HepG2 (cell line): Measurements from ENCODE around the gene UBB. TPM values are rescaled to one million over a fixed set of nuclear protein-coding genes. Genes with fewer than 3 reads are reported as not detected.

Experiments
- BCL6 ChIP-seq: IDR thresholded peaks from 2 replicates; pipeline ENCODE4 v1.6.1; 2016; ENCODE audit warnings: missing genetic modification reagents, missing compliant biosample characterization
- KDM2A ChIP-seq: sonication (generic); formaldehyde crosslinking; IDR thresholded peaks from 2 replicates; pipeline ENCODE4 v1.4.0; 2020; ENCODE audit warnings: low read depth, missing genetic modification reagents, borderline replicate concordance
- KMT2A ChIP-seq: sonication (generic); formaldehyde crosslinking; IDR thresholded peaks from 2 replicates; pipeline ENCODE4 v1.4.0; 2020; ENCODE audit warnings: missing genetic modification reagents
- KMT2B ChIP-seq: IDR thresholded peaks from 2 replicates; pipeline ENCODE4 v1.6.1; 2016; ENCODE audit warnings: missing genetic modification reagents, missing compliant biosample characterization
- MAFF ChIP-seq: IDR thresholded peaks from 2 replicates; pipeline ENCODE4 v1.6.1; 2011; ENCODE audit warnings: low read depth, low read length, improper control_type of control experiment
- MED8 ChIP-seq: sonication (generic); formaldehyde crosslinking; IDR thresholded peaks from 2 replicates; pipeline ENCODE4 v1.8.1; 2023; ENCODE audit warnings: mild to moderate bottlenecking, missing genetic modification reagents; ENCODE audit not compliant: insufficient replicate concordance
- NCOA1 ChIP-seq: sonication (generic); formaldehyde crosslinking; IDR thresholded peaks from 2 replicates; pipeline ENCODE4 v1.9.0; 2021; ENCODE audit warnings: missing genetic modification reagents
- NONO ChIP-seq, 2 experiments: fragments of 450-650 bp in 1 of 2; sonication (generic) in 1 of 2; formaldehyde crosslinking in 1 of 2; IDR thresholded peaks in 1 of 2; conservative IDR thresholded peaks in 1 of 2; 2 replicates each; pipeline versions ENCODE4 v1.6.1 to v1.8.0; 2017 to 2022; ENCODE audit warnings: mild to moderate bottlenecking in 1 of 2, missing genetic modification reagents in 1 of 2, moderate library complexity in 1 of 2
- PRDM10 ChIP-seq: sonication (generic); formaldehyde crosslinking; IDR thresholded peaks from 2 replicates; pipeline ENCODE4 v1.4.0; 2020; ENCODE audit warnings: low read depth, missing genetic modification reagents
- STAG1 ChIP-seq: sonication (generic); formaldehyde crosslinking; IDR thresholded peaks from 2 replicates; pipeline ENCODE4 v1.4.0; 2020; ENCODE audit warnings: missing genetic modification reagents
- TFDP2 ChIP-seq: sonication (generic); formaldehyde crosslinking; IDR thresholded peaks from 2 replicates; pipeline ENCODE4 v1.4.0; 2020; ENCODE audit warnings: missing genetic modification reagents
- THAP11 ChIP-seq: IDR thresholded peaks from 2 replicates; pipeline ENCODE4 v1.6.1; 2016; ENCODE audit warnings: missing biosample characterization, missing genetic modification reagents
- ZIK1 ChIP-seq: sonication (generic); formaldehyde crosslinking; IDR thresholded peaks from 2 replicates; pipeline ENCODE4 v1.5.0; 2020; ENCODE audit warnings: mild to moderate bottlenecking, low read depth, missing genetic modification reagents, borderline replicate concordance
- ZNF501 ChIP-seq: sonication (generic); formaldehyde crosslinking; IDR thresholded peaks from 2 replicates; pipeline ENCODE4 v1.5.1; 2020; ENCODE audit warnings: mild to moderate bottlenecking, moderate library complexity, missing genetic modification reagents
- ZNF556 ChIP-seq: sonication (generic); formaldehyde crosslinking; IDR thresholded peaks from 2 replicates; pipeline ENCODE4 v1.4.0; 2020; ENCODE audit warnings: mild to moderate bottlenecking, missing genetic modification reagents, borderline replicate concordance
- ZNF644 ChIP-seq: IDR thresholded peaks from 2 replicates; pipeline ENCODE4 v1.6.1; 2016; ENCODE audit warnings: low read depth
- ZNF841 ChIP-seq: sonication (generic); formaldehyde crosslinking; IDR thresholded peaks from 2 replicates; pipeline ENCODE4 v1.8.1; 2023; ENCODE audit warnings: missing genetic modification reagents, borderline replicate concordance
- polyA plus RNA-seq, 8 experiments: library from polyadenylated mRNA; depleted of rRNA in 3 of 8; stranded (reverse) in 7 of 8; unstranded in 1 of 8; fragments of >200 nt; fragmentation: Illumina TruSeq in 4 of 8; extraction: Trizol in 4 of 8; gene quantifications; 2 replicates each; pipeline versions ENCODE4 v1.2.1 to v1.2.3, GENCODE V29; 2011 to 2016; ENCODE audit warnings: low read depth in 4 of 8, missing spikeins in 1 of 8, mixed read lengths in 1 of 8; ENCODE audit not compliant: insufficient read depth in 1 of 8
- total RNA-seq, 5 experiments: library from RNA; depleted of rRNA; stranded (reverse); fragments of >200 nt; fragmentation: Illumina TruSeq; extraction: Trizol; gene quantifications; 2 replicates each; pipeline ENCODE4 v1.2.3, GENCODE V29; 2016; ENCODE audit warnings: low read depth in 1 of 5
- TF ChIP-seq, protein P1 (sequence below): sonication (generic); formaldehyde crosslinking; IDR thresholded peaks from 2 replicates; pipeline ENCODE4 v1.4.0; 2020; ENCODE audit warnings: missing genetic modification reagents, borderline replicate concordance
- TF ChIP-seq, protein P2 (sequence below): sonication (generic); formaldehyde crosslinking; IDR thresholded peaks from 2 replicates; pipeline ENCODE4 v1.4.0; 2020; ENCODE audit warnings: low read depth, mild to moderate bottlenecking, missing genetic modification reagents

The UBB gene
- total and polyA plus RNA-seq, 2 of the 13 experiments (the other 11 are each of a cell fraction or from before 2014, with no cell fraction given): 1,130 to 2,066 TPM

DNA sequence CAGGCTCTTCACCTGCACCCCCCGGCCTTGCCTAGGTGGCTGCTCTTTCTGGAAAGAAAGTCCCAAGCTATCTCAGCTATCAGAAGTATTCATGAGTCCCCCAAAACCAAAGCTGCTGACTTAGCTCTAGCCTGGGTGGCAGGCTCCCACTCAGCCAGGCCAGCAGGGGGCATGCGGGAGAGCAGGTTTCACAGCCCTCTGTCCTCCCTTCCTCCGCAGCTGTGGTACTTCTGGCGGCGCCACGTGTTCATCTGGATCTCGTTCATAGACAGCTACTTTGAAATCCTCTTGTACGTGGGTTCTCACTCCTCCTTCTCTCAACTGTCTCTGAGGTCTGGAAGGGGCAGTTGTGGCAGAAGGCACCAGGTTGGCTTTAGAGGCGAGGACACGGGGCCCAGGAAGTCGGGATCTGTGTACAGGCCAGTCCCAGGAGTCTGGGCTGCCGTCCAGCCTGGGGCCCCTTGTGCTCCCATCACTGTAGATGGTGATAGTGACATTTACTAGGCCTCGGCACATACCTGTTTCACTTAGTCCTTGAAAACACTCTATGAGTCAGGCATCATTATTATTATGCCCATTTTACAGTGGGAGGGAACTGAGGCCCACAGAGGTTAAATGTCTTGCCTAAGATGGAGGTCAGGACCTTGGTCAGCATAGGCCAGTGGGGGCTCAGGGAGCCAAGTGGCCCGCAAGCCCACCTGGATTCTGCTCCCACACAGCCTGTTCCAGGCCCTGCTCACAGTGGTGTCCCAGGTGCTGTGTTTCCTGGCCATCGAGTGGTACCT, 47.4 kb downstream of the UBB start (continued):
- TF ChIP-seq, protein P1, sequence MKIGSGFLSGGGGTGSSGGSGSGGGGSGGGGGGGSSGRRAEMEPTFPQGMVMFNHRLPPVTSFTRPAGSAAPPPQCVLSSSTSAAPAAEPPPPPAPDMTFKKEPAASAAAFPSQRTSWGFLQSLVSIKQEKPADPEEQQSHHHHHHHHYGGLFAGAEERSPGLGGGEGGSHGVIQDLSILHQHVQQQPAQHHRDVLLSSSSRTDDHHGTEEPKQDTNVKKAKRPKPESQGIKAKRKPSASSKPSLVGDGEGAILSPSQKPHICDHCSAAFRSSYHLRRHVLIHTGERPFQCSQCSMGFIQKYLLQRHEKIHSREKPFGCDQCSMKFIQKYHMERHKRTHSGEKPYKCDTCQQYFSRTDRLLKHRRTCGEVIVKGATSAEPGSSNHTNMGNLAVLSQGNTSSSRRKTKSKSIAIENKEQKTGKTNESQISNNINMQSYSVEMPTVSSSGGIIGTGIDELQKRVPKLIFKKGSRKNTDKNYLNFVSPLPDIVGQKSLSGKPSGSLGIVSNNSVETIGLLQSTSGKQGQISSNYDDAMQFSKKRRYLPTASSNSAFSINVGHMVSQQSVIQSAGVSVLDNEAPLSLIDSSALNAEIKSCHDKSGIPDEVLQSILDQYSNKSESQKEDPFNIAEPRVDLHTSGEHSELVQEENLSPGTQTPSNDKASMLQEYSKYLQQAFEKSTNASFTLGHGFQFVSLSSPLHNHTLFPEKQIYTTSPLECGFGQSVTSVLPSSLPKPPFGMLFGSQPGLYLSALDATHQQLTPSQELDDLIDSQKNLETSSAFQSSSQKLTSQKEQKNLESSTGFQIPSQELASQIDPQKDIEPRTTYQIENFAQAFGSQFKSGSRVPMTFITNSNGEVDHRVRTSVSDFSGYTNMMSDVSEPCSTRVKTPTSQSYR (CRISPR knock-in tag): 0 out of 2 replicates have a peak, but pooled peaks have one; percentile 34
- 0 out of 2 replicates have a peak, but pooled peaks have one; percentile 40 for TF ChIP-seq KMT2B (CRISPR knock-in tag)
- 0 out of 2 replicates have a peak, but pooled peaks have one; percentile 66 for TF ChIP-seq ZIK1
- no peak for TF ChIP-seq NONO (IDR thresholded peaks at IDR 0.05)
- TF ChIP-seq NONO (CRISPR knock-in tag; conservative IDR thresholded peaks at IDR 0.05): no peak
- TF ChIP-seq MED8 (CRISPR knock-in tag): no peak
- TF ChIP-seq NCOA1: no peak
- TF ChIP-seq ZNF501 (CRISPR knock-in tag): 0 out of 2 replicates have a peak, but pooled peaks have one; percentile 31
- peak; percentile 33; the same call in 1 of the 2 replicates for TF ChIP-seq THAP11 (CRISPR knock-in tag)
- peak; percentile 69 for TF ChIP-seq STAG1 (CRISPR knock-in tag)
- peak; percentile 65 for TF ChIP-seq MAFF
- peak; percentile 72 for TF ChIP-seq PRDM10 (CRISPR knock-in tag)
- TF ChIP-seq ZNF841: no peak
- TF ChIP-seq ZNF556 (CRISPR knock-in tag): peak; percentile 31; the same call in 1 of the 2 replicates
- TF ChIP-seq BCL6 (CRISPR knock-in tag): peak; percentile 23; the same call in 1 of the 2 replicates
- TF ChIP-seq, protein P2, sequence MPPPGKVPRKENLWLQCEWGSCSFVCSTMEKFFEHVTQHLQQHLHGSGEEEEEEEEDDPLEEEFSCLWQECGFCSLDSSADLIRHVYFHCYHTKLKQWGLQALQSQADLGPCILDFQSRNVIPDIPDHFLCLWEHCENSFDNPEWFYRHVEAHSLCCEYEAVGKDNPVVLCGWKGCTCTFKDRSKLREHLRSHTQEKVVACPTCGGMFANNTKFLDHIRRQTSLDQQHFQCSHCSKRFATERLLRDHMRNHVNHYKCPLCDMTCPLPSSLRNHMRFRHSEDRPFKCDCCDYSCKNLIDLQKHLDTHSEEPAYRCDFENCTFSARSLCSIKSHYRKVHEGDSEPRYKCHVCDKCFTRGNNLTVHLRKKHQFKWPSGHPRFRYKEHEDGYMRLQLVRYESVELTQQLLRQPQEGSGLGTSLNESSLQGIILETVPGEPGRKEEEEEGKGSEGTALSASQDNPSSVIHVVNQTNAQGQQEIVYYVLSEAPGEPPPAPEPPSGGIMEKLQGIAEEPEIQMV (CRISPR knock-in tag): peak; percentile 34; the same call in 1 of the 2 replicates
- 0 out of 2 replicates have a peak, but pooled peaks have one; percentile 23 for TF ChIP-seq ZNF644 (CRISPR knock-in tag)
- peak; percentile 52 for TF ChIP-seq KDM2A (CRISPR knock-in tag)
- peak; percentile 78 for TF ChIP-seq TFDP2
- peak; percentile 29; the same call in 1 of the 2 replicates for TF ChIP-seq KMT2A (CRISPR knock-in tag)
